Peyer's patch (tissue), 4 donors: ENCODE data around the gene DUSP9. TPM values are rescaled to one million over a fixed set of nuclear protein-coding genes. Genes with fewer than 3 reads are reported as not detected.
A peak's percentile ranks its signal among the peaks of the same experiment; 100 is the strongest.

Experiments
- DNase-seq, 3 donors: peaks; one replicate each; pipeline ENCODE4 v3.0.0-alpha.2; 2017 to 2019
- H3K27ac ChIP-seq, 4 donors: fragments of 200-600 bp; sonication (generic); one replicate each; pipeline ENCODE4 v1.5.1; 2016 to 2019
- H3K27me3 ChIP-seq, 2 donors: fragments of 200-600 bp; sonication (generic); one replicate each; pipeline ENCODE4 v1.5.1; 2019
- H3K36me3 ChIP-seq, 3 donors: fragments of 200-600 bp; sonication (generic); one replicate each; pipeline ENCODE4 v1.5.1; 2016 to 2019
- H3K4me1 ChIP-seq, 4 donors: fragments of 200-600 bp; sonication (generic); one replicate each; pipeline ENCODE4 v1.5.1; 2016 to 2019
- H3K4me3 ChIP-seq, 4 donors: fragments of 200-600 bp; sonication (generic); 1 replicate in 3 of 4; 2 replicates in 1 of 4; pipeline ENCODE4 v1.5.1; 2016 to 2019; ENCODE audit warnings: mild to moderate bottlenecking in 1 of 4
- H3K9me3 ChIP-seq, 4 donors: fragments of 200-600 bp; sonication (generic); one replicate each; pipeline ENCODE4 v1.5.1; 2016 to 2019; ENCODE audit warnings: mild to moderate bottlenecking in 1 of 4
- POLR2A ChIP-seq, 2 donors: fragments of 450-650 bp; IDR thresholded peaks; one replicate each; pipeline ENCODE4 v1.5.1; 2017; ENCODE audit warnings: antibody characterized with exemption in 2 of 2, mild to moderate bottlenecking in 2 of 2, moderate library complexity in 2 of 2
- total RNA-seq, 4 donors: library from RNA; depleted of rRNA; stranded (reverse); fragments of >200 nt; gene quantifications; one replicate each; pipeline ENCODE4 v1.1.0, GENCODE V29; 2016
- TF ChIP-seq, protein P1 (sequence below), 6 experiments: fragments of 450-650 bp in 4 of 6; fragments of 200-600 bp in 2 of 6; sonication (generic) in 1 of 6; IDR thresholded peaks; one replicate each; pipeline ENCODE4 v1.5.1; 2017 to 2019; ENCODE audit warnings: antibody characterized with exemption in 6 of 6, mild to moderate bottlenecking in 3 of 6, moderate library complexity in 1 of 6

DUSP9 gene
- total RNA-seq, 4 donors from 2014 or later: not detected

GRCh38 chrX:153608376-153608775, 38.6 kb upstream of the DUSP9 start:
- no peaks in the 10 kb centered on the region for H3K27me3 ChIP-seq
- TF ChIP-seq, protein P1, sequence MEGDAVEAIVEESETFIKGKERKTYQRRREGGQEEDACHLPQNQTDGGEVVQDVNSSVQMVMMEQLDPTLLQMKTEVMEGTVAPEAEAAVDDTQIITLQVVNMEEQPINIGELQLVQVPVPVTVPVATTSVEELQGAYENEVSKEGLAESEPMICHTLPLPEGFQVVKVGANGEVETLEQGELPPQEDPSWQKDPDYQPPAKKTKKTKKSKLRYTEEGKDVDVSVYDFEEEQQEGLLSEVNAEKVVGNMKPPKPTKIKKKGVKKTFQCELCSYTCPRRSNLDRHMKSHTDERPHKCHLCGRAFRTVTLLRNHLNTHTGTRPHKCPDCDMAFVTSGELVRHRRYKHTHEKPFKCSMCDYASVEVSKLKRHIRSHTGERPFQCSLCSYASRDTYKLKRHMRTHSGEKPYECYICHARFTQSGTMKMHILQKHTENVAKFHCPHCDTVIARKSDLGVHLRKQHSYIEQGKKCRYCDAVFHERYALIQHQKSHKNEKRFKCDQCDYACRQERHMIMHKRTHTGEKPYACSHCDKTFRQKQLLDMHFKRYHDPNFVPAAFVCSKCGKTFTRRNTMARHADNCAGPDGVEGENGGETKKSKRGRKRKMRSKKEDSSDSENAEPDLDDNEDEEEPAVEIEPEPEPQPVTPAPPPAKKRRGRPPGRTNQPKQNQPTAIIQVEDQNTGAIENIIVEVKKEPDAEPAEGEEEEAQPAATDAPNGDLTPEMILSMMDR (IDR thresholded peaks at IDR 0.05): no peak
- TF ChIP-seq POLR2A (IDR thresholded peaks at IDR 0.05): no peak
- H3K9me3 ChIP-seq: no peaks in the 10 kb centered on the region
- no peaks in the 10 kb centered on the region for H3K36me3 ChIP-seq
- DNase-seq: no peak
- H3K27ac ChIP-seq: no peak overlapping the region
- H3K4me3 ChIP-seq: no peak overlapping the region
- peaks cover 0 to 9% (median 3%) of the 10 kb centered on the region in 4 donors for H3K4me1 ChIP-seq

DNA sequence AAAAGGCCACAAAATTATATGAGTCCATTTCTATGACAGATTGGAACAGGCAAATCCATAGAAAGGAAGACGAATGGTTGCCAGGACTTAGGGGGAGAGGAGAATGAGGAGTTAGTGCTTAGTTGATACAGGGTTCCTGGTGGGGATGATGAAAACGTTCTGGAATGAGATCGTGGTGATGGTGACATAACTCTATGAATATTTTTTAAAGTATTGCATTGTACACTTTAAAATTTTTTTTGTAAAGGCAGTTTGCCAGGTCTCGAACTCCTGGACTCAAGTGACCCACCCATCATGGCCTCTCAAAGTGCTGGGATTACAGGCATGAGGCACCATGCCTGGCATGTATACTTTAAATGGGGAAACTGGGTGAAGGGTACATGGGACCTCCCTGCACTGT, 38.2 kb upstream of the DUSP9 start:
- H3K9me3 ChIP-seq: no peaks in the 10 kb centered on the region
- H3K4me1 ChIP-seq: peaks cover 0 to 9% (median 3%) of the 10 kb centered on the region in 4 donors
- H3K27ac ChIP-seq: no peak overlapping the region
- TF ChIP-seq, protein P1 (IDR thresholded peaks at IDR 0.05): no peak
- no peak for TF ChIP-seq POLR2A (IDR thresholded peaks at IDR 0.05)
- DNase-seq: no peak
- H3K4me3 ChIP-seq: no peak overlapping the region
- no peaks in the 10 kb centered on the region for H3K27me3 ChIP-seq
- H3K36me3 ChIP-seq: no peaks in the 10 kb centered on the region

GRCh38 chrX:153609917-153610835, 36.8 kb upstream of the DUSP9 start:
- no peaks in the 10 kb centered on the region for H3K27me3 ChIP-seq
- peak overlapping the region in 1 of 4 donors; percentile 26 for H3K27ac ChIP-seq
- no peak for TF ChIP-seq POLR2A (IDR thresholded peaks at IDR 0.05)
- TF ChIP-seq, protein P1 (IDR thresholded peaks at IDR 0.05): peak; percentile 39 to 69 (median 59)
- DNase-seq: peak; percentile 74 to 84 (median 75)
- H3K9me3 ChIP-seq: no peaks in the 10 kb centered on the region
- H3K36me3 ChIP-seq: no peaks in the 10 kb centered on the region
- H3K4me1 ChIP-seq: peaks cover 0 to 9% (median 3%) of the 10 kb centered on the region in 4 donors
- peak overlapping the region; percentile 21 to 52 (median 44) for H3K4me3 ChIP-seq

GRCh38 chrX:153610836-153611213, 36.2 kb upstream of the DUSP9 start:
- H3K4me3 ChIP-seq: no peak overlapping the region
- TF ChIP-seq, protein P1 (IDR thresholded peaks at IDR 0.05): no peak
- no peak for TF ChIP-seq POLR2A (IDR thresholded peaks at IDR 0.05)
- no peaks in the 10 kb centered on the region for H3K27me3 ChIP-seq
- H3K36me3 ChIP-seq: no peaks in the 10 kb centered on the region
- DNase-seq: peak in 1 of 3 donors; percentile 13
- H3K27ac ChIP-seq: no peak overlapping the region
- no peaks in the 10 kb centered on the region for H3K9me3 ChIP-seq
- H3K4me1 ChIP-seq: peaks cover 0 to 9% (median 3%) of the 10 kb centered on the region in 4 donors

DNA sequence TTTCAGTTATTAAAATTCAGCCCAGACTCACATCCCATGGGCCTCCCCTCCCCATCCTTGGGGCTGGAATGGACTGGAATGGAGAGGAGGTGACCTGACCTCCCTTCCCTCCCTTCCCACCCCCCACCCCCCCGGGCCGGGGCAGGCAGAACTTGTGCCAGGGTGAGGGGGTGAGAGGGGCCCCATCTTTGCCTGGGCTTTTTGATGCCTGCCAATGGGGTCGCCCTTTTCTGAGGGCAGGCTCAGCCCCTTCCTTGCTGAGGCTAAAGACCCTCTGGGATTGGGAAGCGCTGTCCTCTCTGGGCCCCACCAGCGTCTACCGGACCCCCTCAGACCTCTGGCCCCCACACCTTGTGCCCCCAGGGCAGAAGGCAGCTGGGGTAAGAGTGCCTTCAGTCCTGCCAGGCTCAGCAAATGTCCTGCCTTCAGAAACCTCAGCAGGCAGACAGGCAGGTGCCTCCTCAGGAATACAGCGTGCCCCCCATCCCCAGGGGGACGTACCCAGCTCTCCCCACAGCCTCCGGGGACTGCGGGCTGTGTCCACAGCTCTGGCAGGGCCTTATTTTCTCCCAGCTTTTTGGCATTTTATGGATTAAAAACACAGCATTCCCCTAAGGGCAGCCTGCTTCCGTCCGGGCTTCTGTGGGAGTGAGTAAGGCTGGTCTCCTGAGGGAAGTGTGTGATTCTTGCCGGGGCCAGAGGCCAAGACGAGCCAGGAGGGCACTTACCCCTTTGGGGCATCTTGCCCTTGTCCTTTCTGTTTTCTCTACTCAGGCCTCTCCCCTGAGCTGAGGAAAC, 35.5 kb upstream of the DUSP9 start:
- no peak for TF ChIP-seq POLR2A (IDR thresholded peaks at IDR 0.05)
- TF ChIP-seq, protein P1 (IDR thresholded peaks at IDR 0.05): no peak
- H3K4me3 ChIP-seq: no peak overlapping the region
- no peaks in the 10 kb centered on the region for H3K36me3 ChIP-seq
- no peaks in the 10 kb centered on the region for H3K27me3 ChIP-seq
- DNase-seq: peak in 1 of 3 donors; percentile 7
- peaks cover 0 to 9% (median 3%) of the 10 kb centered on the region in 4 donors for H3K4me1 ChIP-seq
- no peak overlapping the region for H3K27ac ChIP-seq
- H3K9me3 ChIP-seq: no peaks in the 10 kb centered on the region
